Measurements from ENCODE around the gene PATL1.
"Not testable (repeated sequence)": the region's sequence is repeated elsewhere in the genome, so short reads cannot be mapped to it uniquely, and the experiment has no call there.

PATL1 gene, protein sequence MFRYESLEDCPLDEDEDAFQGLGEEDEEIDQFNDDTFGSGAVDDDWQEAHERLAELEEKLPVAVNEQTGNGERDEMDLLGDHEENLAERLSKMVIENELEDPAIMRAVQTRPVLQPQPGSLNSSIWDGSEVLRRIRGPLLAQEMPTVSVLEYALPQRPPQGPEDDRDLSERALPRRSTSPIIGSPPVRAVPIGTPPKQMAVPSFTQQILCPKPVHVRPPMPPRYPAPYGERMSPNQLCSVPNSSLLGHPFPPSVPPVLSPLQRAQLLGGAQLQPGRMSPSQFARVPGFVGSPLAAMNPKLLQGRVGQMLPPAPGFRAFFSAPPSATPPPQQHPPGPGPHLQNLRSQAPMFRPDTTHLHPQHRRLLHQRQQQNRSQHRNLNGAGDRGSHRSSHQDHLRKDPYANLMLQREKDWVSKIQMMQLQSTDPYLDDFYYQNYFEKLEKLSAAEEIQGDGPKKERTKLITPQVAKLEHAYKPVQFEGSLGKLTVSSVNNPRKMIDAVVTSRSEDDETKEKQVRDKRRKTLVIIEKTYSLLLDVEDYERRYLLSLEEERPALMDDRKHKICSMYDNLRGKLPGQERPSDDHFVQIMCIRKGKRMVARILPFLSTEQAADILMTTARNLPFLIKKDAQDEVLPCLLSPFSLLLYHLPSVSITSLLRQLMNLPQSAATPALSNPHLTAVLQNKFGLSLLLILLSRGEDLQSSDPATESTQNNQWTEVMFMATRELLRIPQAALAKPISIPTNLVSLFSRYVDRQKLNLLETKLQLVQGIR

DNA sequence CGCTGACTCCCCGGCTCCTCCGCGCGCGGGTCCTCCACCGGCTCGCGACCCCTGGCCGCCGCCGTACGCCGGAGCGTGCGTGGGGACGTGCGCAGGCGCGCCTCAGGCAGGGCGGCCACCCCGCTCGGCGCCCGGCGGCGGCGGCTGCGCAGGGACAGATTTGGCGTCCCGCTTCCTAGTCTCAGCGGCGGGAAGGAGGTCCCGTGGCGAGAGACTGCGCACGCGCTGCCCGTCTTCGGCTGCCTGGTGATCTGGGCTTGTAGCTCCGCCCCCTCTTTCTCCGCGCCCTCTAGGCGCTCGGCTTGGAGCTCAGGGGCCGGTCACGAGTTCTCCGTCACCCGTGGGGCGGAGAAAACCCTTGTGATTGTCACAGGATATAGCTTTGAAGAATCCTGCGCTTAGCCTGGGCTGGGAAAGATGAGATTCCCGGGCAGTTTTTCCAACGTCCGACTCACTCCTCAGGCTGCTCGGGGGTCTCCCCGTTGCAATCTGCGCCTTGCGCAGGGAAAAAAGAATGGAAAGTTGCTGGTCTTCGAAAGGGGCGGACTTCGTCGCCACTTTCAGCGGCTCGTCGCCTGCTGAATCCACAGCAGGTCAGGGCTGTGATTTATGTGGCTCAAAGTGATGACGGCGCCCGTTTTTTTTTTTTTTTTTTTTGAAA lies at the start of gene PATL1:
PATL1 (minus strand) TSS at position 88 of the 661 bp plus-strand sequence. CDS start 142 bp downstream, outside the sequence.
- peak; percentile 95 for DNase-seq

DNA sequence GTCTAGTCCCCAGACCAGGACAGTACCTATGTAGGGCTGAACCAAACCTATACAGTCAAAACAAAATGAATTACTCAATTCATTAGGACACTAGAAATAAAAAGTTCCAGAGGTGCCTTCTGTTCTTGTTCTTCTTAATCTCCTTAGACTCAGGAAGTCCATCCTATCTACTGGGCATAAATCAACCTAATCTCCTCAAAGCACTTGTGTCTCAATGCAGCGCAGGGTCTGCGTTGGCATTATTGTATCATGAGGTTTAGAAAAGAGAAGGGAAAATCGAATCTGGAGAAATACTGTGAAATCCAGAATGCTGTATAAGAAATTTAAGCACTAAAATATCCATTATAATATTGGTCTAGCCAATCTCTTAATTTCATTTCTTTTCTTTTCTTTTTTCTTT lies 47.2 kb upstream of the PATL1 start:
- DNase-seq: no peak

DNA sequence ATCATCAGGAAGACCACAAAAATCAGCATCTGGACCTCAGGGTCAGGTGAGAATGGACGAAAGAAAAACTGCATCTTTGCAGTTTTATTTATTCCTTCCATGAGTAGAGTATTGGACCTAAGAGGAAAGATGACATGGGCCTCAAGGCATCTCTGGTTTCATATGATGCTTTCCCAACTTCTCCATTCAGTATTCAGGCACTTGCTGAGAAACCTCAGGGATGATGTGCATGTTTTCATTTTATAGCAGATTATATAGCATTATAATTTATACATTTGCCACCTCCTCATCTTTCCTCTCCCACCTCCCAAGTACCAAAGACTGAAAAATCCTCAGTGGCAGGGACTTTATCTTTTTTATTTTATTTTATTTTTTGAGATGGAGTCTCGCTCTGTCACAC lies 44.9 kb upstream of the PATL1 start, which contains the start of gene OR10V1:
OR10V1 (minus strand) TSS at position 101 of the 400 bp plus-strand sequence; CDS start at position 101, 0 bp downstream.
- no peak for DNase-seq

DNA sequence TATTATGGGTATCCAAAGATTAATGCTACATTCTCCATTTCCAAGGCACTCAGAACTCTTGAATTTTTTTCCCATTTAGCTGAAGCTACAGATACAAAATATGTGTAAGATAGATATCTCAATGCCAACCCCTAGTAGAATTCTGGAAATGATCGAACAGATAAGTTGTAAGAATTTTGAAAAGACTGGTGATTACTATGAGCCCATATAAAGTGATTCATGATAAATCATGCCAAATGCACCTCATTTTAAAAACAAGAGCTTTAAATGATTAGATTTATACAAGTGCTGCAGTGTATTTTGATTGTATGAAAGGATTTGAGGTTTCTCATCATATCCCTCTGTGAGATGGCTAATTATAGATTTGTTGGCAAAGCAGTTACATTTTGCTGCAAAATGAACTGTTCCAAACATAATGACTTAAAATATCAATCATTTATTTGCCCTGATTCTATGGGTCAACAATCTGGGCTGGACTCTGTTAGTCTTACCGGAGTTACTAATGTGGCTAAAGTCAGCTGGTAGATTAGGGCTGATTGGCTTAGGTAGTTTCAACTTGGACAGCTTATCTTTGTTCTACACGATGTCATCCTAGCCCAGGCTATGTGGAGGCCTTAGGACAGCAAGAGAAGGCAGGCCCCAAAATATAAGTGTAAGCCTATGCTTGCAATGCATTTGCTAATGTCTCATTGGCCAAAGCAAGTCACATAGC lies 41.5 kb upstream of the PATL1 start:
- DNase-seq: no peak

DNA sequence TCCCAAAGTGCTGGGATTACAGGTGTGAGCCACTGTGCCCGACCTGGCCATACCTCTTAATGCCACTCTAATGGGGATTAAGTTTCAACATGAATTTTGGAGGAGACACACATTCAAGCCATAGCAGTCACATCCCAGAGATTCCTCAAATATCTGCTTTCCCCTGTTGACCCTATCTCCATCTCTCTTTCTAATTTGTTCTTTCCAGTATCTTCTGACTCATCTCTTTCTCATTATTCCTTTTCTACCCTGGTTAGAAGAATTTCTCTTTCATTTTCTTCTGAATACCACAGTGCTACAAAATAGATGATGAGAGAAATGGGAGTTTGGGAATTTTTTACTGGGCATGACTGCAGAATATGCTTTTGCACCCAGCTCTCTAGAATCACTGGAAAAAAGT lies 39.7 kb upstream of the PATL1 start:
- DNase-seq: no peak

DNA sequence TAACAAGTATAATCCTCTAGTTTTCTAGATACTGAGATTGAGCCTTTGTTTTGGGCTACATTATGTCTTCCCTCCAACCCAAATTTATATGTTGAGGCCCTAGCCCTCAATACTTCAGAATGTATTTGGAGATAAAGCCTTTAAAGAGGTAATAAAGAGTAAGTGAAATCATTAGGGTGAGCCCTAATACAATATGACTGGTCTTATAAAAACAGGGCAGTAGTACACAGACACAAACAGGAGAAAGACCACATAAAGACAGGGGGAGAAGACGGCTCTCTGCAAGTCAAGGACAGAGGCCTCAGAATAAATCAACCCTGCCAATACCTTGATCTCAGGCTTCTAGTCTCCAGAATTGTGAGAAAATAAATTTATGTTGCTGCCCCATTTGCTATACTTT lies 38.5 kb upstream of the PATL1 start:
- no peak for DNase-seq

DNA sequence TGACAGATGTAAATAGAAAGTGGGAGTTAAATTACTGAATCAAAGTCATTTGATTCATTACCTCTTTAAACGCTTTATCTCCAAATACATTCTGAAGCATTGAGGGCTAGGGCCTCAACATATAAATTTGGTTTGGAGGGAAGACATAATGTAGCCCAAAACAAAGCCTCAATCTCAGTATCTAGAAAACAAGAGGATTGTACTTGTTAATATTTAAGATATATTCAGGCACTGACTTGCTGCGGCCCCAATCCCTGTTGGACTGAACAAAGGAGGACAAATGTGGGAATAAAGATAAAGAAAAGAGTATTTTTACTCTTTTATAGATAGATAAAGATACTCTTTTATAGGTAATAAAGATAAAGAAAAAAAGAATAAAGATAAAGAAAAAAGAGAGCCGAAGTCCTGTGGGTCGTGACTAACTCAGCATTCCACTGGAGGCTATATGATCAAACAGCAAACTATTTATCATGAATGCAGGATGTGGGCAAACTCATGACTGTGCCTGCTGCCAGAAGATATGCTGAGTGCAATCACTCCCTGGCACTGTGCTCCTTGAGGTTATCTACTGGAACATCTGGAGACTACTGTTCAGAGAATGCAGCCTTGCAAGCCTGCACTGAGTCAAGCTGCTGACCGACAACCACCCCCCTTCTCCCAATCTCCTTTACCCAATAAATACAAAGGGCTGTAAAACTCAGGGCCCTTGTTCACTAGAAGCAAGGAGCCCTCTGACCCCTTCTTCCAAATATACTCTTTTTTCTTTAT lies 37.9 kb upstream of the PATL1 start:
- DNase-seq: no peak

DNA sequence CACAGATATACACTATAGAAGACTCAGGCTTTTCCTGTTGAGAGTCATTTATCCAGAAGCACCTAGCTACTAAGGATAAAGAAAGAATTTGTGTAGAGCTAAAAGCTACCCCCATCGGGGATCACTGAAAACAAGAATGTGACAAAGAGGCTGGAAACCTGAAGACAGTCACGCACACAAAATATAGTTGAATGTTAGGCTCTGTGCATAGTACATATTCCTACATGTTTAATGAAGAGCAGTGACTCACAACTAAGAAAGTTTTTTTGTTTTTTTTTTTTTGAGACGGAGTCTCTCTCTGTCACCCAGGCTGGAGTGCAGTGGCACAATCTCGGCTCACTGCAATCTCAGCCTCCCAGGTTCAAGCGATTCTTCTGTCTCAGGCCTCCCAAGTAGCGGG lies 36.5 kb upstream of the PATL1 start:
- DNase-seq: no peak

DNA sequence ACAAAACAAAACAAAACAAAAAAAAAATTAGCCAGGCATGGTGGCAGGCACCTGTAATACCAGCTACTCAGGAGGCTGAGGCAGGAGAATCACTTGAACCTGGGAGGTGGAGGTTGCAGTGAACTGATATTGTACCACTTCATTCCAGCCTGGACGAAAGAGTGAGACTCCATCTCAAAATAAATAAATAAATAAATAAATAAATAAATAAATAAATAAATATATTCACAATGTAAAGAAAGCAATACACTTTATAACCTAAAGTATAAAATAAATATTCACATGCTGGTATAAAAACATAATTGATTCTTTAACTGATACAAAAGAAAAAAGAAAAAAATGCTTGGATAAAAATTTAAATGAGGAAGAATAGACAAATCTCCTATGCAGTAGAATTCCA lies 34.7 kb upstream of the PATL1 start:
- not testable (repeated sequence) for DNase-seq

DNA sequence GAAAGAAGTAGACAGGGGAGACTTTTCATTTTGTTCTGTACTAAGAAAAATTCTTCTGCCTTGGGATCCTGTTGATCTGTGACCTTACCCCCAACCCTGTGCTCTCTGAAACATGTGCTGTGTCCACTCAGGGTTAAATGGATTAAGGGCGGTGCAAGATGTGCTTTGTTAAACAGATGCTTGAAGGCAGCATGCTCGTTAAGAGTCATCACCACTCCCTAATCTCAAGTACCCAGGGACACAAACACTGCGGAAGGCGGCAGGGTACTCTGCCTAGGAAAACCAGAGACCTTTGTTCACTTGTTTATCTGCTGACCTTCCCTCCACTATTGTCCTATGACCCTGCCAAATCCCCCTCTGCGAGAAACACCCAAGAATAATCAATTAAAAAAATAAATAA lies 31.3 kb upstream of the PATL1 start:
- DNase-seq: not testable (repeated sequence)

DNA sequence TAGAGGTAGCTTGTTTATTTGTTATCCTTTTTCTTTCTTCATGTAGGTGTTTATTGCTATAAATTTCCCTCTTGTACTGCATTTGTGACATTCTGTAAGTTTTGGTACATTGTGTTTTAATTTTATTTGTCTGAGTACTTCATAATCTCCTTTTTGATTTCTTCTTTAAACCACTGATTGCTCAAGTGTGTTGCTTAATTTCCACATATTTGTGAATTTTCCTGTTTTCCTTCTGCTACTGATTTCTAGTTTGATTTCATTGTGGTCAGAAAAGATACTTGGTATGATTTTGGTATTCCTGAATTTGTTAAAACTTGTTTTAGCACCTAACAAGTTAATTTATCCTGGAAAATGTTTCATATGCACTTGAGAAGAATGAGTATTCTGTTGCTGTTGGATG lies 29.7 kb upstream of the PATL1 start:
- DNase-seq: no peak

DNA sequence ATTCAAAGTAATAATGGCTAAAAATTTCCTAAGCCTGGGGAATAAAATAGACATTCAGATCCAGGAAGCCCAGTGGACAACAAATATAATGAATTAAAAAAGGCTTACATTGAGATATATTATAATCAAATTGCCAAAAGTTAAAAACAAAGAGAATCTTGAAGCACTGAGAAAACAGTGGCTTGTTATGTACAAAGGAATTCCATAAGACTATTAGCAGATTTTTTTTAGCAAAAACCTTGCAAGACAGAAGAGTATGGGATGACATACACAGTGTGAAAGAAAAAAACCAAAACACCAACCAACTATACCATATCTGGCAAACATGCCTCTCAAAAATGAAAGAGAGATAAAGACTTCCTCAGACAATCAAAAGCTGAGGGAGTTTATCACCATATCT lies 24.1 kb upstream of the PATL1 start:
- no peak for DNase-seq

DNA sequence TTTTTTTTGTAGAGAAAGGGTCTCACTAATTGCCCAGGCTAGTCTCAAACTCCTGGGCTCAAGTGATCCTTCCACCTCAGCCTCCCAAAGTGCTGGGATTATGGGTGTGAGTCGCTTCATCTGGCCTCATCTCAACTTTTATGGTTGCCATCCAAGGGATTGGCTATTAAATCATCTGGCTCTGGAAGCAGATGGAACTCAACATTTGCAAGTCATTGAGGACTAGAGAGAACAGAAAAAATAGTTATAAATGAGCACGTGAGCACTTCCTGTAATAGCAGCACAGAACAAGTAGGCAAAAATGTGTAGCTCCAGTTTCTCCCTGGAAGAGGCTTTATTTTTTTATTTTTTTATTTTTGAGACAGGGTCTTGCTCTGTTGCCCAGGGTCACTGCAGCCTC lies 22.3 kb upstream of the PATL1 start:
- no peak for DNase-seq

DNA sequence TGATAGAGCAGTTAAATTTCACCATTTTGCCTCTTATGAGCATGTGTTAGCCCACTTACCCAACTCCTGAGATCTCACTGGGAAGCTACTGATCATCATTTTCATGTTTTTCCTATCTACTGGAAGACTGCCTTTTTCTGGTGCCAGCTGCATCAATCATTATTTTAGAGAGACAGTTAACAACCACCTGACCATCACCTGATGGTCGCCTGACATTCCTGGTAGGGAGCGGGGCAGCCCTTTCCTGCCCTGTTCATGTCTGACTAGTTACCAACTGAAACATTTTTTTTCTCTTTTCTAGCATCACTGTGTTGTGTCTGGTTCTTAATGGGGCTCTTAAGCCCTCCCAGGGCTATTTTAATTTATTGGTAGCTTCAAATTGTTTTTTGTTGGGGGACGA lies 20.2 kb upstream of the PATL1 start:
- DNase-seq: no peak

DNA sequence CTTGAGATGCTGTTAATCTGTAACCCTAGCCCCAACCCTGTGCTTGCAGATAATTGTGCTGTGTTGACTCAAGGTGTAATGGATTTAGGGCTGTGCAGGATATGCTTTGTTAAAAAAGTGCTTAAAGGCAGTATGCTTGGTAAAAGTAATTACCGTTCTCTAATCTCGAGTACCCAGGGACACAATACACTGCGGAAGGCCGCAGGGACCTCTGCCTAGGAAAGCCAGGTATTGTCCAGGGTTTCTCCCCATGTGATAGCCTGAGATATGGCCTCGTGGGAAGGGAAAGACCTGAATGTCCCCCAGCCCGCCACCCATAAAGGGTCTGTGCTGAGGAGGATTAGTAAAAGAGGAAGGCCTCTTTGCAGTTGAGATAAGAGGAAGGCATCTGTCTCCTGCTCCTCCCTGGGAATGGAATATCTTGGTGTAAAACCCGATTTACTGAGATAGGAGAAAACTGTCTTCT lies 12.5 kb upstream of the PATL1 start:
- DNase-seq: not testable (repeated sequence)

DNA sequence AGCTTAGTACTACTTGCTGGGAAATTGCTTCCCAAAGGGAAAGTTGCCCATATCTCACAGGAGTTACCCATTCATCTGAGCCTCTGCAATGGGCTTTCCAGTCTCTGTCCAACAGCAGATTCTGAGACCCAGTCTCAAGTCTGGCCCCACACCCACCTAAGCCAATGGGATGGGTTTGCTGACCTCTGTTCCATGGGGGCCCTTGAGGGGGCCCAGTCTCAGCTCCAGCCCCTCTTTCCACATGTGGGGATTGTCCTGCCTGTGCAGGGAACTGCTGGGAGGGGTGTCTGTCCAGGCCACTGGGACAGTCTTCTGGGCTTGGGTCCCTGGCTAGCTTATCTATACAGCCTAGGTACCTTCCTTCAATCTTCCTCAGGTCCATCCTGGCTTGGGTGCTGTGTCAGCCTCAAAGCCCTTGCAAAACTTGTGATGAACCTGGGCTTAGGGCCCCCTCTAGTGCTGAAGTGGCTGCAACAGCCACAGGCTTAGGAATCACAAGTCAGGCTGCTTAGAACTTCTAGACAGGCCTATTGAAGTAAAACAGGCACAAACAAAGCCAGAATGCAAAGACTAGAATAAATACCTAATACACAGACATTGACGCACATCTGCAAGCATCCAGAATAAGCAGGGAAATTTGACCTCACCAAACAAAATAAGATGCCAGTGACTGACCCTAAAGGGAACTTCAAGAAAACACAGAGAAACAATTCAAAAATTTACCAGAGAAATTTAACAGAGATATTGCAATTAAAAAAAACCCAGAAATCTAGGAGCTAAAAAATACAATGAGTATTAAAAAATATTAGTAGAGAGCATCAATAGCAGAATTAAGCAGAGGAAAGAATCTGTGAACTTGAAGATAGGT lies 11.7 kb upstream of the PATL1 start:
- DNase-seq: peak; percentile 6

DNA sequence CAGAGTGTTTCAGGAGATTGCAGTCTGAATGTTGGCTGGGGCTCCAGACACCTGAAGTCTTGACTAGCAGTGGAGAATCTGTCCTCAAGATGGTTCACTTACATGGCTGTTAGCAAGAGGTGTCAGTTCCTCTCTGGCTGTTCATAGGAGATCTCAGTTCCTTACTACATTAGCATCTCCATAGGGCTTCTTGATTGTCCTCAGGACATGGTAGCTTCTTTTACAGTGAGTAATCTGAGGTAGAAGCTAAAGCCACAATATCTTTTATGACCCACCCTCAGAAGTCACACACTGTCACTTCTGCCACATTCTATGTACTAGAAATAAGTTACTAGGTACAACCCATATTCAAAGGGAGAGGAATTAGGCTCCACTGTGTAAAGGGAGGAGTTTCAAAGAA lies 10.5 kb upstream of the PATL1 start:
- DNase-seq: no peak

DNA sequence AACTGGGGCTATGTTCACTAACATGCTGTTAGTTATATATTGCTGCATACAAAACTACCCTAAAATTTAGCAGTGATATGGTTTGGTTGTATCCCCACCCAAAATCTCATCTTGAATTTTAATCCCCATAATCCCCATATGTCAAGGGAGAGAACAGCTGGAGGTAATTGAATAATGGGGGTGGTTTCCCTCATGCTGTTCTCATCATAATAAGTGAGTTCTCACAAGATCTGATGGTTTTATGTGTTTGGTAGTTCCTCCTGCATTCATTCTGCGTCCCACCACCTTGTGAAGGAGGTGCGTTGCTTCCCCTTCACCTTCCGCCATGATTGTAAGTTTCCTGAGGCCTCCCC lies 10.0 kb upstream of the PATL1 start:
- no peak for DNase-seq

DNA sequence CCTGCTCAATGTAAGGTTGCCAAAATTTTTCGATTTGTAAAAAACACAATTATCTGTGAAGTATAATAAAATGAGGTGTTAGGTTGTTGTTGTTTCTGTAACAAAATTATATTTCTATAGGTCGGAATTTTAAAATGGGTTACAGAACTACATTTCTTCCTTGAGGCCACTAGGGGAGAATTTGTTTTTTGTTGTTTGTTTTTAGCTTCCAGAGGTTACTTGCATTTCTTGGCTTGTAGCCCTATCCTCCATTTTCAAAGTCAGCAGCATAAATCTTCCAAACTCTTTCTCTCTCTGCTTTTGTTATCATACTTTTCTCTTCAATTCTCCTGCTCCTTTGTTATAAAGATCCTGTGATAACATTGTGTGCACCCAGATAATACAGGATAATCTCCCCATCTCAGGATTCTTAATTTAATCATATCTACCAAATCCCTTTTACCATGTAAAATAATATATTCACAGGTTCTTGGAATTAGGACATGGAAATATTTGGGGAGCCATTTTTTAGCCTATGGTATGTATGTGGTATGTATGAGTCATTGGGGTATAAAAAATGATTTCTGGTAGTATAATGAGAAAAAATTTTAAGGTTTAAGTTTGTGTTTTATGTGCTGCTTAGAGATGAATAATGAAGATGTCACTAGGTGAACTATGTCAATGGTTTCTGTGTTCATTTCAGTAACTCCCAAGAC lies 9.4 kb upstream of the PATL1 start:
- DNase-seq: no peak

DNA sequence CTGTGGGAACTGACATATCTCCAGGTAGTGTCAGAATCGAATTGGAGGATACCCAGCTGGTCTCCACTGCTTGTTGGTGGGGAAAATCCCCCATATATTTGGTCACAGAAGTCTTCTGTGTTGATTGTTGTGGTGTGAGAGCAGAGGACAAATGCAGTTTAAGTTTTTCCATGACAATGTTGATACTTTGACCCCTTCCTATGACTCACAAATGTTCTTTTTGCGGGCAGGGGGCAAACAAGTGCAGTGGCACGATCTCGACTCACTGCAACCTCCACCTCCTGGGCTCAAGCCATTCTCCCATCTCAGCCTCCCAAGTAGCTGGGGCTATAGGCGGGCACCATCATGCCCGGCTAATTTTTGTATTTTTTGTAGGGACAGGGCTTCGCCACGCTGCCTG lies 7.4 kb upstream of the PATL1 start:
- DNase-seq: no peak

DNA sequence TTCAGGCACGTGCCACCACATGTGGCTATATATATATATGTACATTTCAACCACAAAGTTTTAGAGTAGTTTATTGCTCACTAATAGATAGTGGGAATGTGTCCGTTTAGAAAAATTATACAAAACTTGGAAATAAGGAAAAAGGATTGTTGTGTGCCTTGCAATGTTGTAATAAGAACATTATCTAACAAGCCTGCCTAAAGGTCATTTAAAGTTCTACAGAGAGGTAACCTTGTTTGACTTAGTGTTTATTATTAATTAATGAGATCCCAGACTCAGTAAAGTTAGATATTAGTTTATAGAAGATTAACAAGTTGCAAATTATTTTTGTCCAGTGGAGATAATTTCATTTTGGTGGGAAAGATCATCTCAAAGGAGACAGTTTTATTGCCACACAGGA lies 5.5 kb upstream of the PATL1 start:
- no peak for DNase-seq

All from NCI-H2107 (cell line).